T-helper 1 cell (primary cell): Measurements from ENCODE around the gene TBC1D22A.

Experiments used
- DNase-seq, 5 donors: peaks; one replicate each; pipeline ENCODE4 v3.0.0-alpha.2; 2012 to 2020

TBC1D22A gene

GRCh38 chr22:47001288-47001687, 238.8 kb downstream of the TBC1D22A start:
- peak in 1 of 5 donors; percentile 60 for DNase-seq

DNA sequence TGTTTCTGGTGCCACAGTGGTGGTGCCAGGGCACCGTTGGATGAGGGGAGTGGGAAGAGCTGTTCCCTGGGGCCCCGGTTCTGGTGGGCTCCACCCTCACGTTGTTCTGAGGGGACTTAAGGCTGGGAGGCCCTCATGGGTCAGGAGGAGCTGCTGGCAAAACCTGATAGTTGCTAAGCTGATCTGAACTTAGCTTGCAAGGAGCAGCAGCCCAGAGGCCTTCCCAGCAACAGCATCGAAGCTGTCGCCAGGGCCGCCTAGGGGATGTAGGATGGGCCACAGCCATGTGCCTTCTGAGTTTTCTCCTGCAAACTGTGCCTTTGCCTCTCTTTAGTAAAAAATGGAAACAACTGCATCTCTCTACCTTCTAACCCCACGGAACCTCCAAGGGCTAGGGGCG, 240.2 kb downstream of the TBC1D22A start:
- DNase-seq, result no peak

DNA sequence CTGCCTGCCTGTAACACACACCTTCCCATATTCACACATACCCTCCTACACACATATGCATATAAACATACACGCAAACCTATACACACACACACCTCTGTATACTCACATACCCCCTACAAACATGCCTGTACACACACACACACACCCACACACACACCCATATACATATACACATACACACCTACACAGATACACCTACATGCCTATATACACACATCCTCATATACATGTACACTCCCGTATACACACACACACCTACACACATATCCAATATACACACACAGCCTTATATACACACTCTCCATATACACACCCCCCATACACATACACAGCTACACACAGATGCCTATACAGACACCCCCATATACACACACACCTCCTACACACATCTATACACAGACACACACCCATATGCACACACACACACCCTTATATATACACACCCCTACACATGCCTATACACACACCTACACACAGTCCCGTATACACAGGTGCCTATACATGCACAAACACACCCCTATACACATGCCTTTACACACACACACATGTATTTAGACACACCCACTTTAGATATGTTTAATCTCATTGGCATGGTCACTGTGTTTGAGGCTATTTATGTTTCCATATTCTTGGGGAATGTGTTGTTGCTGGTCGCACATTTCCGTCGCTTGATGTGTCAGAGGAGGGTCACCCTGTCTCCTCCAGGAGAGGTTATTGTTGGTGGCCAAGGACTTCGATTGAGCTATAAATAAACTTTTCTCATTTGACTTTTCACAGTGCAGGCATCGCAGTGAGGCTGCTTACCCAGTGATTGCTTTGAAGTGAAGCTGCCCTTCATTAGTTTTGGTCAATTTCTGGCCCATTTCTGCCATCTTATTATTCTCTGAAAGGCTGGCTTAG, 243.3 kb downstream of the TBC1D22A start:
- no peak for DNase-seq

DNA sequence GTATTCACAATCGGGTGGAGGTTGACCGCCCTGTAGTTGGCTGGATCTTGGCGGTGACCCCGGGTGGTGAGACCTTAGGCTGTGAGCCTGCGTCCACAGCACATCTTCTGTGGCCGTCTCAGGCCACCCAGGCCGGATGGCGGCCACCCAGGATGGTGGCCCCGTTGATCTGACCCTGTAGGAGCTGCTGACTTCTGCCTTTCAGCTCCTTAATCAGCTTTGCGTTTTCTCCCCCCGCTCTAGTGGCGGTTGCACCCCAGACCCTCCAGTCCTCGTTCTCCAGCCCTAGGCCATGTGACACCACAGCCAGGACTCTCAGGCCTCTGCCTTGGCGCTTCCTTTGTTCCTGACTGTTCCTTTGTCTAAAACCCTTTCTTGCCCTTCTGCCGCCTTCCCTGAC, 244.0 kb downstream of the TBC1D22A start:
- DNase-seq, result no peak

GRCh38 chr22:47006869-47007268, 244.4 kb downstream of the TBC1D22A start:
- no peak for DNase-seq

DNA sequence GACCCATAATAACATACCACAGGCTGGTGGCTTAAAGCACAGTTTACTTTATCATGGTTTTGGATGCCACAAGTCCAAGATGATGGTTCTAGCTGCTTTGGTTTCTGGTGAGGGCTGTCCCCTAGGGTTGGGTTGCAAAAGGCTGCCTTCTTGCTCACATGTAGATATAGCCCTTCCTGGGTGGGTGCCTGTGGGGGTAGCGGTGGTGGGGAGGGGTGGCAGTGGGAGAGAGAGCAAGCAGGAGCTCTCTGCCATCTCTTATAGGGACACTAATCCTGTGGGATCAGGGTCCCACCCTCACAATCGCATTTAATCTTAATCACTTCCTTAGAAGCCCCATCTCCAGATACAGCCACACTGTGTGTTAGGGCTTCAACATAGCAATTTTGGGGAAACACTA, 245.0 kb downstream of the TBC1D22A start:
- DNase-seq, result no peak

DNA sequence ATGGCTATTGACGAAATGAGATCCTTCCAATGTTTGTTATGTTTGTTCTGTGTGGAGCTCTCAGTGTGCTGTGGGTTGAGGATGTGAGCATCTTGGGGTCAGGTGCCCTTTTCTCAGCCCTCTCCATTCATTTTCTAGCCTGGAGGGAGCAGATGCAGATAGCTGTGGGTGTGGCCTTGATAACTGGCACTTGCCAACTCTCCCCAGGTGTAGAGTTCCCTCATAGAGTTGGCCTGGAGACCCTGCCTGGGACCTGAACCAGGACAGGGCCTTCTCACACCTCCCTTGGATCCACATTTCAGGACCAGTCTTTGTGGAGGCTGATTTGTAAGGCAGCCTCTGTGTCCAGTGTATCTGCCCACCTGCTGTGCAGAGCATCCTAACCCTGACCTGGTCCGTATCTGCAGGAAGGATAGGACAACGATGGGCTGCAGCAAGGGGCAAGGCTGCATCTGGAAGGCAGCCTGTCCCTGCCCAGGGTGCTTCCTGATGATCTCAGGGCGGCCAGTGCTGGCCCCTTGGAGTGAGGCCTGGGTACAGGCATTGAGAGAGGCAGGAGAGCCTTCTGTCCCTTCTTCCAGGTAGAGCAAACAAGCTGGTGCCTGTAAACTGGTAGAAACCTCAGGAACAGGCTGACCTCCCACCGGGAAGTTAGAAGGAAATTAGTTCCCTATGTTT, 245.9 kb downstream of the TBC1D22A start:
- no peak for DNase-seq

DNA sequence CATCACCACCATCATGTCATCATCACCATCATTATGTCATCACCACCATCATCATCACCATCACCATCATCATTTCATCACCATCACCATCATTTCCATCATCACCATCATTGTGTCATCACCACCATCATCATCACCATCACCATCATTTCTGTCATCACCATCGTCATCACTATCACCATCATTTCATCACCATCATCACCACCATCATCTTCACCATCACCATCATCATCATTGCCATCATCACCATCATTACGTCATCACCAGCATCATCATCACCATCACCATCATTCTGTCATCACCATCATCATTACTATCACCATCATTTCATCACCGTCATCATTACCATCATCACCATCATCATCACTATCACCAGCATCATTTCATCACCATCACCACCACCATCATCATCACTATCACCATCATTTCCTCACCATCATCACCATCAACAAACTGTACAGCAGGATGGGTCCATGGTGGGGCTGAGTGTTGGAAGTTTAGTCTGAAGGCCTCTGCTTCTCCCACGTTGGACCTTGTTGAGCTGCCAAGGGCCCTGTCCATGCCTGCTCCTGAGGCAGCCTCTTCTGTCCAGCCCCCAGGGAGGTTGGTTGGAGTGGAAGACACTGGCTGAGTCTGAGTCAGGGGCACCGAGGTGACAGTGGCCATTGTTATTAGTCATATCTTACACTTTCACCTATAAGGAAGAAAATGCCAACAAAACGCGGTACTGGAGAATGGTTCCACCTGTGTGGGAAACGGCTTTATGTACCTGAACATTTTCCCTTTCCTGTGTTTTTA, 247.1 kb downstream of the TBC1D22A start:
- DNase-seq, result no peak

GRCh38 chr22:47010211-47010610, 247.8 kb downstream of the TBC1D22A start:
- no peak for DNase-seq

DNA sequence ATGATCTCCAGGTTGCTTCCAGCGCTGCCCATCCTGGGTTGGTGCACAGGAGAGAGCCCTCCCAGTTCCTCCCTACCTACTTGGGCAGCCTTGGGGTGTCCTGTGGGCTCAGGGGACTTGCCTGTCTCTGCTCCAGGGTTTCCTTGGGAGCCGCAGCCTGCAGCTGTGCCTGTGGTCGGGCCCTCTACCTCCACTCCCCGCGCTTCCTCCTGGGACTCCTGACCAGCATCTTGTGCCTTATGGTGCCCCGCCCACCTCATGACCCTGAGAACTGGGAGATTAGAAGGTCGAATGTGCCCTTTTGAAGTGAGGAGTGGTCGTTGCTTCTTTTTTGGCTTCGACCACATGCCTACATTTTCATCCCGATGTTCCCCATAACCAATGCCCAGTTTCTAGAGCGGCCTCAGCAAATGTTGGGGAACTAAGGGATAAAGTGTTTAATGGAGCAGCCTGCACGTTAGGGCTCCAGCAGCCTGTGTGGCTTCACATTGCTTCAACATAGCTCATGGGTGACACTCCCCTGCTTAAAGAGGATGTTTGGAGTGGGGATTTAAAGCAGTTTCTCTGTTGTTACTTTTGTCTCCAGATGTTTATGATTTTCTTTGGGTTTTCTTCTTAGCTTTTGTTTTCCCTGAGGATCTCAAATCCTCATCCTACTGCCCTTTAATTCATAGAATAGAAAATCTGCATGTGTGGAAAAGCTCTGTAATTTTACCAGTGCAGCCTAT, 248.8 kb downstream of the TBC1D22A start:
- no peak for DNase-seq

GRCh38 chr22:47011859-47012258, 249.4 kb downstream of the TBC1D22A start:
- DNase-seq, result no peak

- DNase-seq, result no peak
These were observed 250.3 kb downstream of the TBC1D22A start for GRCh38 chr22:47012589-47013370.

DNA sequence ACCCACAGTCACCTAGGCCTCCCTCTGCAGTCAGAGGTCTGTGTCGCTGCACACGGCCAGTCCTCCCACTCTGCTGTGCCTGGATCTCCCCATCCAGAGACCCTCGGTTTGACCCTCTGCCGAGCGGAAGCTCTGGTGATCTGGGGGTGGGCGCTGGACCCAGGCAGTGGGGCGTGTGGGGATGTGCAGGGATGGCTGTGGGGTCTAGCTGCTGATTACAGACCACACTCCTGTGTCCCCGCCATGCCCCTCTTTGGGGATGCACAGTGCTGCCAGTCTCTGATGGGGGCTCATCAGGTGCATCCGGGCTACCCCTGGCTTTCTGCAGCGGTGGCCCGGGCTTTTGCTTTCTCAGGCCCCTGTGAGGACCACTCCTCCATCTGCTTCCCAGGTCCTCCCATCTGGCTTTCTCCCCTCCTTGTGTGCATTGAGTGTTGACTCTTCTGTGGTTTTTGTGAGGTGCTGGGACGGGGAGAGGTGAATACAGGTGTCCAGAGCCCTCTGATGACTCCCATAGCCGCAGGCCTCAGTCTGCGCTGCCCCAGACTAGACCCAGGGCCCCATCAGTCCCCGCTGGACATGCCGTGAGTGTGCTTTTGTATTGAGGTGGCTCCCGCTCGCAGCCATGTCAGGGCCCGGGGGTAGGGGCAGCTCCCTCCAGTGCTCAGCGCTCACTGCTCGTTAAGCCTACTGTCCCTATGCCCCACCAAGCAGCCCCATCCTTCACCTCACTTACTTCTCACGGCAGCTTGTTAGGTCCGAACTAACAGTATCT, 251.6 kb downstream of the TBC1D22A start:
- DNase-seq, result no peak

GRCh38 chr22:47014636-47015345, 252.3 kb downstream of the TBC1D22A start:
- DNase-seq, result no peak

- no peak for DNase-seq
These were observed 253.2 kb downstream of the TBC1D22A start for GRCh38 chr22:47015589-47016178.

GRCh38 chr22:47016631-47017030, 254.2 kb downstream of the TBC1D22A start:
- DNase-seq, result no peak

- no peak for DNase-seq
These were observed 254.8 kb downstream of the TBC1D22A start for GRCh38 chr22:47017245-47017644.

- no peak for DNase-seq
These were observed 255.8 kb downstream of the TBC1D22A start for GRCh38 chr22:47018010-47018910.
